GM19351 (cell line): ENCODE measurements around the gene KLHL33.
"Not testable (repeated sequence)": the region's sequence is repeated elsewhere in the genome, so short reads cannot be mapped to it uniquely, and the experiment has no call there.

ENCODE experiments used
- ATAC-seq: cut with Tn5 transposase; IDR thresholded peaks from one replicate; pipeline ENCODE4 v1.9.1; 2021; ENCODE audit warnings: mild to moderate bottlenecking, moderate library complexity; ENCODE audit not compliant: unreplicated experiment

The KLHL33 gene

GRCh38 chr14:20452831-20453230 lies 16.9 kb upstream of the KLHL33 start:
- not testable (repeated sequence) for ATAC-seq

GRCh38 chr14:20446889-20447288 lies 10.9 kb upstream of the KLHL33 start:
- ATAC-seq: no peak

- ATAC-seq: not testable (repeated sequence)
Observed at GRCh38 chr14:20443650-20444049, 7.7 kb upstream of the KLHL33 start.

GRCh38 chr14:20441461-20441860 lies 5.5 kb upstream of the KLHL33 start:
- no peak for ATAC-seq

GRCh38 chr14:20440882-20441281 lies 4.9 kb upstream of the KLHL33 start:
- no peak for ATAC-seq

- ATAC-seq: no peak
Observed at GRCh38 chr14:20440465-20440864, 4.5 kb upstream of the KLHL33 start.

- no peak for ATAC-seq
Observed at GRCh38 chr14:20438664-20439063, 2.7 kb upstream of the KLHL33 start.

- ATAC-seq: no peak
Observed at GRCh38 chr14:20436363-20436755, 393 bp upstream of the KLHL33 start.

- ATAC-seq: no peak
Observed at GRCh38 chr14:20434701-20435581, 1.0 kb downstream of the KLHL33 start.

- ATAC-seq: no peak
Observed at GRCh38 chr14:20429801-20430669, 5.9 kb downstream of the KLHL33 start.

GRCh38 chr14:20428802-20429201 lies 7.2 kb downstream of the KLHL33 start:
- no peak for ATAC-seq

GRCh38 chr14:20428010-20428365 lies 8.0 kb downstream of the KLHL33 start:
- ATAC-seq: peak; percentile 40

- peak; percentile 88 for ATAC-seq
Observed at GRCh38 chr14:20427231-20428009, 8.5 kb downstream of the KLHL33 start.

- no peak for ATAC-seq
Observed at GRCh38 chr14:20424851-20425250, 11.1 kb downstream of the KLHL33 start.

- ATAC-seq: no peak
Observed at GRCh38 chr14:20422886-20423285, 13.1 kb downstream of the KLHL33 start.

- ATAC-seq: no peak
Observed at GRCh38 chr14:20421267-20421666, 14.7 kb downstream of the KLHL33 start.

- ATAC-seq: no peak
Observed at GRCh38 chr14:20419419-20419818, 16.5 kb downstream of the KLHL33 start.

- ATAC-seq: no peak
Observed at GRCh38 chr14:20418501-20418909, 17.5 kb downstream of the KLHL33 start.

- no peak for ATAC-seq
Observed at GRCh38 chr14:20417250-20418186, 18.4 kb downstream of the KLHL33 start.

GRCh38 chr14:20416223-20416622 lies 19.7 kb downstream of the KLHL33 start:
- no peak for ATAC-seq
